Ovary (tissue), 3 donors: Measurements from ENCODE around the gene TMEM95.
"Not testable (repeated sequence)": the region's sequence is repeated elsewhere in the genome, so short reads cannot be mapped to it uniquely, and the experiment has no call there.

Experiments used
- CTCF ChIP-seq, 3 donors: fragments of 450-650 bp in 2 of 3; fragments of 200-600 bp in 1 of 3; IDR thresholded peaks; one replicate each; pipeline versions ENCODE4 v1.5.1 to v1.8.0; 2016 to 2022; ENCODE audit warnings: antibody characterized with exemption in 3 of 3, mild to moderate bottlenecking in 1 of 3
- EP300 ChIP-seq: sonication (generic); formaldehyde crosslinking; IDR thresholded peaks from one replicate; pipeline ENCODE4 v1.6.1; 2017; ENCODE audit warnings: antibody characterized with exemption
- POLR2A ChIP-seq: fragments of 450-650 bp; IDR thresholded peaks from one replicate; pipeline ENCODE4 v1.6.1; 2017; ENCODE audit warnings: antibody characterized with exemption, mild to moderate bottlenecking, moderate library complexity
- donor health status: DM: no; HTN: no; CAD: no.

- not testable (repeated sequence) for TF ChIP-seq CTCF (IDR thresholded peaks at IDR 0.05); POLR2A; EP300
Measured at GRCh38 chr17:7332600-7333069, 22.3 kb upstream of the TMEM95 start.
